Measurements from ENCODE around the gene TOM1. TPM values are rescaled to one million over a fixed set of nuclear protein-coding genes. Genes with fewer than 3 reads are reported as not detected.

TOM1 gene
- total and polyA plus RNA-seq, 12 donors: 51.1 to 72.5 (median 62.6) TPM

DNA sequence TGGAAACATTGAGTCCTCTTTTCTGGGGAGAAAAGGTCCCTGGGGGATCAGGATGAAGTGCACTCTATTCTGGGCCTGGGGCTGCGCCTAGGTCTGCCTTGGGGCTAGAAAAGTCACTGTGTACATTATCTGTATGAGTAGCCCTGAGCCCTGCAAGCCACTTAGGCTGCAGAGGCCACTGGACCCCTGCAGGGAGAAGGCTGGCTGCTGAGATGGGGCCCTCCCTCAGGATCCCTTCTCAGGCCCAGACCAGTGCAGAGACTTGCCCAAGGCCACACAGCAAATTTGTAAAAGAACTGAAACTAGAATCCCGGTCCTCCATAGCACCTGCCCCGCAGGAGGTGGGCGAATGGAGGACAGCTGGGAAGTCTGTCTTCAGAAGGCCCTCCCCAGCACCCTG lies 54.4 kb downstream of the TOM1 start:
- H3K27me3 ChIP-seq: peaks cover 0 to 4% (median 0%) of the 10 kb centered on the region in 7 donors
- DNase-seq (no peak), ATAC-seq (no peak)
- peak overlapping the region in 1 of 10 donors; percentile 90 for H3K27ac ChIP-seq
- H3K4me1 ChIP-seq: peaks cover 0 to 64% (median 13%) of the 10 kb centered on the region in 9 donors
- no peak overlapping the region for H3K4me3 ChIP-seq
- no peaks in the 10 kb centered on the region for H3K36me3 ChIP-seq
- no peaks in the 10 kb centered on the region for H3K9me3 ChIP-seq
- WGBS, 2 donors: 88 to 89% methylated on average over 4 of the region's 4 CpGs
- intact Hi-C loops (cut with DNase I): loop anchor here in 8 of 10 donors (5.0 to 10.0 kb wide), 4 partner anchors 51 to 771 kb away; partner anchors contain the start of gene MCM5 (in 1 of the 8)
- no peak for TF ChIP-seq CTCF (IDR thresholded peaks at IDR 0.05)

DNA sequence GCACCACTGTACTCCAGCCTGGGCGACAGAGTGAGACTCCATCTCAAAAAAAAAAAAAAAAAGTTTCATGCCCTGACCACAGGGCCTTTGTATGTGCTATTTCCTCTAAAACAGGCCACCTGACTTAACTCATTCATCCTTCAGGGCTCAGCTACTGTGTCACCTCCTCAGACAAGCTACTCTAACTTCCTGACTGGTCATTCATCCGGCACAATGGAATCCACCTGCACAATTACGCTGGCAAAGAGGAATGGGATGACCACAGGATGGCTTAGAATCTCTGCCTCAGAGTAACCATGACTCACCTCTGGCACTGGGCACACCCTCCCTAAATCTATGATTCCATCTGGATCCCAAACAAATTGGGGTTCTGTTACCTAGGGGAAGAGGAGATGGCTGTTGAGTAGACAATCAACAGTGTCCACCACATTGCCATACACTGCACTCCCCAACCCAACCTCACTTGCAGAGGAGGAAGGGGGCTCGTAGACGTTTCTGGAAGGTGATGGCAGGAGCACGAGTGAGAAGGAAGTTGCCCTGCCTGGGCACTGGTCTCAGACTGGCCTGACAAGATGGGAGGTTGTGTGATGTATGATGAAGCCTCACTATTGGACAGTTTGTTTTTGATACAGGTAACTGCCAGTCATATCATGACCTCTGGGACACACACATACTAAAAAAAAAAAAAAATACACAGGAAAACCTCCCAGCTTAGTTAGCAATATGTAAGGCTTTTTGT lies 58.4 kb downstream of the TOM1 start:
- H3K27me3 ChIP-seq: peaks cover 0 to 9% (median 0%) of the 10 kb centered on the region in 7 donors
- no peak for DNase-seq
- no peaks in the 10 kb centered on the region for H3K9me3 ChIP-seq
- H3K4me3 ChIP-seq: no peak overlapping the region
- TF ChIP-seq CTCF (IDR thresholded peaks at IDR 0.05): no peak
- WGBS, 2 donors: 72 to 74% methylated on average over 6 of the region's 6 CpGs
- H3K27ac ChIP-seq: no peak overlapping the region
- ATAC-seq: no peak
- no peaks in the 10 kb centered on the region for H3K36me3 ChIP-seq
- intact Hi-C loops (cut with DNase I): loop anchor here in 3 of 10 donors (10.0 kb wide), 2 partner anchors 47 to 767 kb away; partner anchors contain the start of gene MCM5 (in 1 of the 3)
- H3K4me1 ChIP-seq: peaks cover 0 to 33% (median 0%) of the 10 kb centered on the region in 9 donors

- Histone ChIP-seq H3K36me3 (no peaks in the 10 kb centered on the region), H3K4me1 (peaks cover 0 to 25% (median 0%) of the 10 kb centered on the region in 9 donors), H3K27me3 (peaks cover 0 to 9% (median 0%) of the 10 kb centered on the region in 7 donors), H3K9me3 (no peaks in the 10 kb centered on the region), H3K4me3 (no peak overlapping the region), H3K27ac (no peak overlapping the region)
- no peak for ATAC-seq
- no peak for TF ChIP-seq CTCF (IDR thresholded peaks at IDR 0.05)
- 86 to 87% methylated on average over 9 of the region's 9 CpGs for WGBS, 2 donors
- intact Hi-C loops (cut with DNase I): loop anchor here in 3 of 10 donors (10.0 kb wide), 2 partner anchors 45 to 765 kb away; partner anchors contain the start of gene MCM5 (in 1 of the 3)
- no peak for DNase-seq
Observed at GRCh38 chr22:35359380-35360065, 59.8 kb downstream of the TOM1 start.

- no peak overlapping the region for H3K4me3 ChIP-seq
- intact Hi-C loops (cut with DNase I): no loop called here
- DNase-seq (no peak), ATAC-seq (no peak)
- no peak for TF ChIP-seq CTCF (IDR thresholded peaks at IDR 0.05)
- H3K4me1 ChIP-seq: peaks cover 0 to 21% (median 0%) of the 10 kb centered on the region in 9 donors
- H3K36me3 ChIP-seq: no peaks in the 10 kb centered on the region
- 51 to 77% methylated on average over 6 of the region's 6 CpGs for WGBS, 2 donors
- no peaks in the 10 kb centered on the region for H3K9me3 ChIP-seq
- no peak overlapping the region for H3K27ac ChIP-seq
- H3K27me3 ChIP-seq: peaks cover 0 to 9% (median 0%) of the 10 kb centered on the region in 7 donors
Observed at GRCh38 chr22:35361001-35361558, 61.4 kb downstream of the TOM1 start.
